HepG2 (cell line): ENCODE results near the gene OCLN. TPM values are rescaled to one million over a fixed set of nuclear protein-coding genes. Genes with fewer than 3 reads are reported as not detected.

ENCODE experiments used
- BCL6 ChIP-seq: IDR thresholded peaks from 2 replicates; pipeline ENCODE4 v1.6.1; 2016; ENCODE audit warnings: missing genetic modification reagents, missing compliant biosample characterization
- CREM ChIP-seq, 2 experiments: sonication (generic) in 1 of 2; formaldehyde crosslinking in 1 of 2; IDR thresholded peaks; 2 replicates each; pipeline versions ENCODE4 v1.4.0 to v1.6.1; 2016 to 2020; ENCODE audit warnings: antibody characterized with exemption in 1 of 2, mild to moderate bottlenecking in 1 of 2, missing genetic modification reagents in 1 of 2
- GATA4 ChIP-seq: sonication (generic); IDR thresholded peaks from 2 replicates; pipeline ENCODE4 v1.6.1; 2016; ENCODE audit warnings: antibody characterized with exemption, low read depth, borderline replicate concordance
- GTF2F1 ChIP-seq: fragments of 150-350 bp; IDR thresholded peaks from 2 replicates; pipeline ENCODE4 v1.6.1; 2014; ENCODE audit warnings: low read length
- IKZF1 ChIP-seq: fragments of 450-650 bp; IDR thresholded peaks from 2 replicates; pipeline ENCODE4 v1.7.1; 2016
- NFKB2 ChIP-seq: sonication (generic); formaldehyde crosslinking; IDR thresholded peaks from 2 replicates; pipeline ENCODE4 v1.4.0; 2020; ENCODE audit warnings: missing genetic modification reagents, borderline replicate concordance
- PHF20 ChIP-seq: sonication (generic); formaldehyde crosslinking; IDR thresholded peaks from 2 replicates; pipeline ENCODE4 v1.5.0; 2020; ENCODE audit warnings: mild to moderate bottlenecking, missing genetic modification reagents
- POLR2AphosphoS5 ChIP-seq: IDR thresholded peaks from 2 replicates; pipeline ENCODE4 v1.6.1; 2012; ENCODE audit warnings: low read depth, low read length
- SOX6 ChIP-seq, 2 experiments: fragments of 450-650 bp in 1 of 2; sonication (generic) in 1 of 2; formaldehyde crosslinking in 1 of 2; IDR thresholded peaks; 2 replicates each; pipeline versions ENCODE4 v1.4.0 to v1.6.1; 2017 to 2020; ENCODE audit warnings: antibody characterized with exemption in 1 of 2, mild to moderate bottlenecking in 1 of 2, missing genetic modification reagents in 1 of 2
- SP2 ChIP-seq: sonication (generic); formaldehyde crosslinking; IDR thresholded peaks from 2 replicates; pipeline ENCODE4 v1.5.1; 2020; ENCODE audit warnings: mild to moderate bottlenecking, missing genetic modification reagents
- TBX2 ChIP-seq: sonication (generic); formaldehyde crosslinking; IDR thresholded peaks from 2 replicates; pipeline ENCODE4 v1.5.0; 2020; ENCODE audit warnings: missing genetic modification reagents, mild to moderate bottlenecking, borderline replicate concordance
- XRCC5 ChIP-seq: fragments of 200-400 bp; formaldehyde crosslinking; optimal IDR thresholded peaks from 2 replicates; pipeline ENCODE3; 2017; ENCODE audit warnings: mild to moderate bottlenecking, low read length
- ZBTB1 ChIP-seq: sonication (generic); formaldehyde crosslinking; IDR thresholded peaks from 2 replicates; pipeline ENCODE4 v1.4.0; 2020; ENCODE audit warnings: missing genetic modification reagents, borderline replicate concordance
- ZMAT3 ChIP-seq: sonication (generic); formaldehyde crosslinking; conservative IDR thresholded peaks from 2 replicates; pipeline ENCODE4 v1.7.0; 2021; ENCODE audit warnings: missing genetic modification reagents
- ZNF180 ChIP-seq: sonication (generic); formaldehyde crosslinking; IDR thresholded peaks from 2 replicates; pipeline ENCODE4 v1.4.0; 2020; ENCODE audit warnings: low read depth, missing genetic modification reagents, borderline replicate concordance
- ZNF660 ChIP-seq: sonication (generic); formaldehyde crosslinking; IDR thresholded peaks from 2 replicates; pipeline ENCODE4 v1.5.1; 2020; ENCODE audit warnings: mild to moderate bottlenecking, low read depth, missing genetic modification reagents, borderline replicate concordance
- ZNF775 ChIP-seq: sonication (generic); formaldehyde crosslinking; IDR thresholded peaks from 2 replicates; pipeline ENCODE4 v1.4.0; 2020; ENCODE audit warnings: missing genetic modification reagents, mild to moderate bottlenecking, moderate library complexity, borderline replicate concordance
- ZNF781 ChIP-seq: sonication (generic); formaldehyde crosslinking; IDR thresholded peaks from 2 replicates; pipeline ENCODE4 v1.5.1; 2020; ENCODE audit warnings: borderline replicate concordance, mild to moderate bottlenecking, missing genetic modification reagents; ENCODE audit errors: not compliant biosample characterization
- ZNF788 ChIP-seq: sonication (generic); formaldehyde crosslinking; IDR thresholded peaks from 2 replicates; pipeline ENCODE4 v1.5.0; 2020; ENCODE audit warnings: mild to moderate bottlenecking, missing genetic modification reagents, borderline replicate concordance
- polyA plus RNA-seq, 8 experiments: library from polyadenylated mRNA; depleted of rRNA in 3 of 8; stranded (reverse) in 7 of 8; unstranded in 1 of 8; fragments of >200 nt; fragmentation: Illumina TruSeq in 4 of 8; extraction: Trizol in 4 of 8; gene quantifications; 2 replicates each; pipeline versions ENCODE4 v1.2.1 to v1.2.3, GENCODE V29; 2011 to 2016; ENCODE audit warnings: low read depth in 4 of 8, missing spikeins in 1 of 8, mixed read lengths in 1 of 8; ENCODE audit not compliant: insufficient read depth in 1 of 8
- total RNA-seq, 5 experiments: library from RNA; depleted of rRNA; stranded (reverse); fragments of >200 nt; fragmentation: Illumina TruSeq; extraction: Trizol; gene quantifications; 2 replicates each; pipeline ENCODE4 v1.2.3, GENCODE V29; 2016; ENCODE audit warnings: low read depth in 1 of 5
- TF ChIP-seq, protein P1 (sequence below): sonication (generic); formaldehyde crosslinking; IDR thresholded peaks from 2 replicates; pipeline ENCODE4 v1.4.0; 2020; ENCODE audit warnings: mild to moderate bottlenecking, missing genetic modification reagents
- TF ChIP-seq, protein P2 (sequence below): sonication (generic); formaldehyde crosslinking; IDR thresholded peaks from 2 replicates; pipeline ENCODE4 v1.8.0; 2022; ENCODE audit warnings: low read depth, missing genetic modification reagents
- TF ChIP-seq, protein P3 (sequence below): sonication (generic); formaldehyde crosslinking; IDR thresholded peaks from 2 replicates; pipeline ENCODE4 v1.8.0; 2022; ENCODE audit warnings: missing genetic modification reagents, mild to moderate bottlenecking, inconsistent platforms, borderline replicate concordance
- TF ChIP-seq, protein P4 (sequence below): fragments of 450-650 bp; IDR thresholded peaks from 2 replicates; pipeline ENCODE4 v1.6.1; 2017
- TF ChIP-seq, protein P5 (sequence below): sonication (generic); formaldehyde crosslinking; IDR thresholded peaks from 2 replicates; pipeline ENCODE4 v1.4.0; 2020; ENCODE audit warnings: missing genetic modification reagents

Gene OCLN
- total and polyA plus RNA-seq, 2 of the 13 experiments (the other 11 are each of a cell fraction or from before 2014, with no cell fraction given) = 24.1 to 34.8 TPM

DNA sequence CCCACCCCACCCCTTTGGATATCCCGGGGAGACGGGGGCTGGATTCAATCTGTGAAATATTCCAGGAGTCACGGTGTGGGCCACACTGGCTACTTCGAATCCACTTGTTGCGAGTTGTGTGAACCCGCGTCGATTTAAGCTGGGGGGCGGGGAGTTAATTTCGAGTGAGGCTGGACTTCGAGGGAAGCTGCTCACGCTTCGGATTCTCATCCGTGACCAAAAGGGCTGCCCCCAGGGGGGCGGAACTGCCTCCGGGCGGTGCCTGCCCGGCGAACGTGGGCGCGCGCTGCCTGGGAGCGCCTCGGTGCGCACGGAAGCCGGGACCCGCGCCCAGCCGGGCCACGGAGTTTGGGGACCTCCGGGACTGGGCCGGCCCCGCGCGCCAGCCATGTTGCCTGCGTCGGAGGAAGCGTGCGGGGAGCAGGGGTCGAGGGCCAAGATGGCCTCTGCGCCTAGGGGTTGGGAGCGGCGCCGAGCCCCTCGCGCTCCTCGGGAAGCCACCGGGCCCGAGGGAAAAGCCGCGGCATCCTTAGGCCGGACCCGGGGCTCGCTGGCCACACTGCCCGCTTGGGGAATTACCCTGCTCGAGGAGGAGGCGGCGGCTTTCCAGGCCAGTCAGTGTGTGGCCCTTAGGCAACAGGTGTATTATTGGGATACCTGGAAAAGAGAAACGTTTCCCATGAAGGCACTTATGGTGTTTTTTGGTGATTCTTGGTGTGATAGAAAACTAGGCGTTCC lies 975 bp downstream of the OCLN start (continued):
- TF ChIP-seq ZNF788 (CRISPR knock-in tag) = peak; percentile 31; the same call in 1 of the 2 replicates
- TF ChIP-seq, protein P1, sequence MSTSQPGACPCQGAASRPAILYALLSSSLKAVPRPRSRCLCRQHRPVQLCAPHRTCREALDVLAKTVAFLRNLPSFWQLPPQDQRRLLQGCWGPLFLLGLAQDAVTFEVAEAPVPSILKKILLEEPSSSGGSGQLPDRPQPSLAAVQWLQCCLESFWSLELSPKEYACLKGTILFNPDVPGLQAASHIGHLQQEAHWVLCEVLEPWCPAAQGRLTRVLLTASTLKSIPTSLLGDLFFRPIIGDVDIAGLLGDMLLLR = peak; percentile 64; the same call in 1 of the 2 replicates
- no peak for TF ChIP-seq ZNF781 (CRISPR knock-in tag)
- TF ChIP-seq TBX2 (CRISPR knock-in tag) = peak; percentile 42
- no peak for TF ChIP-seq CREM (IDR thresholded peaks at IDR 0.05)
- no peak for TF ChIP-seq CREM (CRISPR knock-in tag; IDR thresholded peaks at IDR 0.05)
- TF ChIP-seq NFKB2 (CRISPR knock-in tag) = peak; percentile 81; the same call in 1 of the 2 replicates
- 0 out of 2 replicates have a peak, but pooled peaks have one; percentile 25 for TF ChIP-seq ZMAT3 (CRISPR knock-in tag)
- TF ChIP-seq, protein P2, sequence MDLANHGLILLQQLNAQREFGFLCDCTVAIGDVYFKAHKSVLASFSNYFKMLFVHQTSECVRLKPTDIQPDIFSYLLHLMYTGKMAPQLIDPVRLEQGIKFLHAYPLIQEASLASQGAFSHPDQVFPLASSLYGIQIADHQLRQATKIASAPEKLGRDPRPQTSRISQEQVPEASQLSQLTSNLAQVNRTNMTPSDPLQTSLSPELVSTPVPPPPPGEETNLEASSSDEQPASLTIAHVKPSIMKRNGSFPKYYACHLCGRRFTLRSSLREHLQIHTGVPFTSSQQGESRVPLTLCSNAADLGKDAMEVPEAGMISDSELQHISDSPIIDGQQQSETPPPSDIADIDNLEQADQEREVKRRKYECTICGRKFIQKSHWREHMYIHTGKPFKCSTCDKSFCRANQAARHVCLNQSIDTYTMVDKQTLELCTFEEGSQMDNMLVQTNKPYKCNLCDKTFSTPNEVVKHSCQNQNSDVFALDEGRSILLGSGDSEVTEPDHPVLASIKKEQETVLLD = peak; percentile 28; the same call in 1 of the 2 replicates
- TF ChIP-seq SOX6 (IDR thresholded peaks at IDR 0.05) = no peak
- TF ChIP-seq SOX6 (CRISPR knock-in tag; IDR thresholded peaks at IDR 0.05) = no peak
- 0 out of 2 replicates have a peak, but pooled peaks have one; percentile 44 for TF ChIP-seq BCL6 (CRISPR knock-in tag)
- TF ChIP-seq ZBTB1 (CRISPR knock-in tag) = no peak
- peak; percentile 31; the same call in 1 of the 2 replicates for TF ChIP-seq SP2
- TF ChIP-seq, protein P3, sequence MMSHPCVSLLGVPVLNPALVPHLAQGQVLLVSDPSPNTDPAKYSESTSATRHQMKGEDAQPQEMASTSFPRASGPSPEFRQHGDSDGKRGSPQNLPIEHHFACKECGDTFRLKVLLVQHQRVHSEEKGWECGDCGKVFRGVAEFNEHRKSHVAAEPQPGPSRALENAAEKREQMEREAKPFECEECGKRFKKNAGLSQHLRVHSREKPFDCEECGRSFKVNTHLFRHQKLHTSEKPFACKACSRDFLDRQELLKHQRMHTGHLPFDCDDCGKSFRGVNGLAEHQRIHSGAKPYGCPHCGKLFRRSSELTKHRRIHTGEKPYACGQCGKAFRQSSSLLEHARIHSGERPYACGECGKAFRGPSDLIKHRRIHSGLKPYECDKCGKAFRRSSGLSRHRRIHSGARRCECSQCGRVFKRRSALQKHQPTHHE (CRISPR knock-in tag) = no peak
- TF ChIP-seq GTF2F1 = no peak
- no peak for TF ChIP-seq GATA4
- no peak for TF ChIP-seq POLR2AphosphoS5
- no peak for TF ChIP-seq ZNF180 (CRISPR knock-in tag)
- TF ChIP-seq, protein P4, sequence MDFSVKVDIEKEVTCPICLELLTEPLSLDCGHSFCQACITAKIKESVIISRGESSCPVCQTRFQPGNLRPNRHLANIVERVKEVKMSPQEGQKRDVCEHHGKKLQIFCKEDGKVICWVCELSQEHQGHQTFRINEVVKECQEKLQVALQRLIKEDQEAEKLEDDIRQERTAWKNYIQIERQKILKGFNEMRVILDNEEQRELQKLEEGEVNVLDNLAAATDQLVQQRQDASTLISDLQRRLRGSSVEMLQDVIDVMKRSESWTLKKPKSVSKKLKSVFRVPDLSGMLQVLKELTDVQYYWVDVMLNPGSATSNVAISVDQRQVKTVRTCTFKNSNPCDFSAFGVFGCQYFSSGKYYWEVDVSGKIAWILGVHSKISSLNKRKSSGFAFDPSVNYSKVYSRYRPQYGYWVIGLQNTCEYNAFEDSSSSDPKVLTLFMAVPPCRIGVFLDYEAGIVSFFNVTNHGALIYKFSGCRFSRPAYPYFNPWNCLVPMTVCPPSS = no peak
- no peak for TF ChIP-seq ZNF660
- TF ChIP-seq ZNF775 (CRISPR knock-in tag) = no peak
- TF ChIP-seq XRCC5 = peak; percentile 45
- TF ChIP-seq, protein P5, sequence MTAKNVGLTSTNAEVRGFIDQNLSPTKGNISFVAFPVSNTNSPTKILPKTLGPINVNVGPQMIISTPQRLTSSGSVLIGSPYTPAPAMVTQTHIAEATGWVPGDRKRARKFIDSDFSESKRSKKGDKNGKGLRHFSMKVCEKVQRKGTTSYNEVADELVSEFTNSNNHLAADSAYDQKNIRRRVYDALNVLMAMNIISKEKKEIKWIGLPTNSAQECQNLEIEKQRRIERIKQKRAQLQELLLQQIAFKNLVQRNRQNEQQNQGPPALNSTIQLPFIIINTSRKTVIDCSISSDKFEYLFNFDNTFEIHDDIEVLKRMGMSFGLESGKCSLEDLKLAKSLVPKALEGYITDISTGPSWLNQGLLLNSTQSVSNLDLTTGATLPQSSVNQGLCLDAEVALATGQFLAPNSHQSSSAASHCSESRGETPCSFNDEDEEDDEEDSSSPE = peak; percentile 53; the same call in 1 of the 2 replicates
- no peak; the same call in 1 of the 2 replicates for TF ChIP-seq PHF20 (CRISPR knock-in tag)
- no peak for TF ChIP-seq IKZF1
